ENCODE data around the gene PAPOLB.

The PAPOLB gene

DNA sequence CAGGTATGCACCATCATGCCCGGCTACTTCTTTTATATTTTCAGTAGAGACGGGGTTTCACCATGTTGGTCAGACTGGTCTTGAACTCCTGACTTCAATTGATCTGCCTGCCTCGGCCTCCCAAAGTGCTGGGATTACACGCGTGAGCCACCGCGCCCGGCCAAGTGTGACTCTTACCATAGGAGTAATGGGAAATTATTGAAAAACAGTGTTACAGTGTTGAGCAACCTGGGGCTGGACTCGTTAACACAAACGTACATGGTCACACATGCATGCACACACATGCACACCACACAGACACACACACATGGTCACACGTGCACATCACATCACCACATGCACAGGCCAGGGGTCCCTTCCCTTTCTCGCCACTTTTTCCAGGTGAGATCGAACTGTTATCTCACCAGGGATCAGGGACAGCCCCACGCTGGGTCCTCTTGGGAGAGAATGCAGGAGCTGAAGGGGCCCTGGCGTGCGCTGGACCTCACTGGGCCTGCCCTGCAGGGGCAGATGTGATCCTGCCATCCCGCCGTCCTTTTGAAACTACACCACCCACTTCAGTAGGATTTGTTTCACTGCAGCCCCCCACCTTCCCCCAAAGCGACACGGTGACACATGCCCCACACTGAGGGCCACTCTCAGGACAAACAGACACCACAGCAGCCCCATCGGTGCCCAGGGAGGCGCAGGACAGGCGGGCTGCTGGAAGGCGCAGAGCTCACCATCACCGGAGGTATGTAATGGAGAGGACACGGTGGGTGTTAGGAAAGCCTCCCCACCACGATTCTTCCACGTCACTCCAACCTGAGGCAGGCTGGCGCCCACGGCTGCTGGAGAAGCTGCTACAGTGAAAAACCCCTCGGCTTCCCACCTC, 11.5 kb upstream of the PAPOLB start:
- Histone ChIP-seq H3K4me3 (ENCODE audit: low read length) (no peak overlapping the region), H3K36me3 (ENCODE audit: control insufficient read depth, insufficient read depth, low read length) (no peaks in the 10 kb centered on the region), H3K4me1 (ENCODE audit: control insufficient read depth, insufficient read depth, low read length) (no peaks in the 10 kb centered on the region), H3K9me3 (ENCODE audit: control insufficient read depth, low read length) (no peaks in the 10 kb centered on the region), H3K9ac (ENCODE audit: low read length) (no peak overlapping the region), H3K27me3 (ENCODE audit: control insufficient read depth, insufficient read depth, low read length) (no peaks in the 10 kb centered on the region)

DNA sequence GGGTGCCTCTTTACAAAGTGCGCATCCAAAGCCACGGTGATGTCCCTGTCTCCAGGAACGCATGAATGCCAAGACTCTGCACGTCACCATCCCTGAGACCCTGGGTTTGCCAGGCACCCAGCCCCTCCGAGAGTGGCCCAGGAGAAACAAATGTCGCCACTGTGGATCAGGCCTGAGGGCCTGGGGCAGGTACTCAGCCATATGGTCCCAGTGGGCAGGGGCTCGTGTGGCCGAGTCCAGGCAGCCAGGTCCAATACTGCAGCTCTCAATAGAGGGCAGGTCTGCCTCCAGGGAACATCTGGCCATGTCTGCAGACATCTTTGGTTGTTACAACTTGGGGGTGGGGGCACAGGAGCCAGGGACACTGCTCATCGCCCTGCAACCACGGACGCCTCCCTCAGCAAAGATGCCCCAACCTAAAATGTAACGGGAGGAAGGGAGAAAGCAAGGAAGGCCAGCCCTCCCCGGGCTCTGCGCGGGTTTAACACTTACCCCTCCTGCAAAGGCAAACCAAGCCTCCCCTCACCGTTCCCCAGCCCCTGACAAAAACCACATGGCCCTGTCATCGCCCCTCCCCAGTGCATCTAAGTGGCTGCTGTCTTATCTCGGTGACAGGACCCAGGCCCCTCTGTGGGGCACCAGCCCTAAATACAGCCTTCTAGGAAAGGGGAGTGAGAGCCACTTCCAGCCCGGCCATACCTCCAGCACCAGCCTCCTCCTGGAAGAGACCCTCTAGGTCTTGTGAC, 10.3 kb upstream of the PAPOLB start:
- no peak overlapping the region for H3K9ac ChIP-seq (ENCODE audit: low read length)
- H3K4me3 ChIP-seq (ENCODE audit: low read length): no peak overlapping the region

DNA sequence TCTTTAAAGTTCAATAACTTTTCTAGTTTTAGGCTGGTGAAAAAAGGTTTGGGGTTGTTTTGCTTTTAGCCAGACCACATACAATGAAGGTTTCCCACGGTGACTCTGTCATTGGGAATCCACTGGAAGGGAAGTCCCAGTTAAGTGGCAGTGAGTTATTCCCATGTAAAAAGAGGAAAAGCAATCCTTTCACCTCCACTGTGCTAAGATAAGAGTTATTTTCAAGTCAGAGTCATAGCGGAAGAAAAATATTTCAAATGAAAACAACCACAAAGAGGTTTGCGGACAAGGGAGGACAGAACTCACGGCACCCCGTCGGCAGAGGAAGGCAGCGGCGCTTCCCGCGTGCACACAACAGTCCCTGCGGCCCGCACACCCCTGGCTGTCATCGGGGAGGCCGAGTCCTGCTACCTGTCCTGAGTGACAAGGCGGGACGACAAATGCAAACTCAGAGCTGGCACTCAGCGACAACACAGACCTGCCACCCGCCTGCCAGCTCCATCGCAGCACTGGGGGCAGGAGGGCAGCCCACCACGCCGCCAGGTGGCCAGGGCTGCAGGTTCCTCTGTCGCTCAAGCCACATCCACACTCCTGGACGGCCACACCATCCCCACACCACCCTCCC, 9.3 kb upstream of the PAPOLB start:
- no peaks in the 10 kb centered on the region for H3K27me3 ChIP-seq (ENCODE audit: control insufficient read depth, insufficient read depth, low read length)

More for the DNA sequence above, 10.3 kb upstream of the PAPOLB start:
- H3K36me3 ChIP-seq (ENCODE audit: control insufficient read depth, insufficient read depth, low read length): no peaks in the 10 kb centered on the region
- H3K4me1 ChIP-seq (ENCODE audit: control insufficient read depth, insufficient read depth, low read length): no peaks in the 10 kb centered on the region
- no peaks in the 10 kb centered on the region for H3K27me3 ChIP-seq (ENCODE audit: control insufficient read depth, insufficient read depth, low read length)
- H3K9me3 ChIP-seq (ENCODE audit: control insufficient read depth, low read length): no peaks in the 10 kb centered on the region

DNA sequence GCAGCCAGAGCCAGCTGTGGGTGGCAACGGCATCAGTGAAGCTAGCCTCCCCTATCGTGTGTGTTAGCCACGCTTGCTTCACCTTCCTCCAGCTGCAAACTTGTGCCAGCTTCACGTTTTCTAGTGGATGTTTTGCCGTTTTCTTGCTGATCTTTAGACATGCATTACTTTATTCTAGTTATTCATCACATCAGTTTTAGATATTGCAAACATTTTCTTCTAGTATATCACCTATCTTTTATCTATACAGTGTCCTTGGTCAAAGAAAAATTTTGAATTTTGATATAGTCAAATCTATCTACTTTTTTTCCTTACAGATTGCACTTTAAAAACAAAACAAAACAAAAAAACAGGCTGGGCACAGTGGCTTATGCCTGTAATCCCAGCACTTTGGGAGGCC, 6.7 kb upstream of the PAPOLB start:
- Histone ChIP-seq H3K36me3 (ENCODE audit: control insufficient read depth, insufficient read depth, low read length) (no peaks in the 10 kb centered on the region), H3K4me3 (ENCODE audit: low read length) (no peak overlapping the region), H3K9me3 (ENCODE audit: control insufficient read depth, low read length) (no peaks in the 10 kb centered on the region), H3K4me1 (ENCODE audit: control insufficient read depth, insufficient read depth, low read length) (no peaks in the 10 kb centered on the region), H3K27me3 (ENCODE audit: control insufficient read depth, insufficient read depth, low read length) (no peaks in the 10 kb centered on the region), H3K9ac (ENCODE audit: low read length) (no peak overlapping the region)

More for the DNA sequence above, 9.3 kb upstream of the PAPOLB start:
- Histone ChIP-seq H3K9ac (ENCODE audit: low read length) (no peak overlapping the region), H3K9me3 (ENCODE audit: control insufficient read depth, low read length) (no peaks in the 10 kb centered on the region), H3K4me3 (ENCODE audit: low read length) (no peak overlapping the region), H3K4me1 (ENCODE audit: control insufficient read depth, insufficient read depth, low read length) (no peaks in the 10 kb centered on the region), H3K36me3 (ENCODE audit: control insufficient read depth, insufficient read depth, low read length) (no peaks in the 10 kb centered on the region)

DNA sequence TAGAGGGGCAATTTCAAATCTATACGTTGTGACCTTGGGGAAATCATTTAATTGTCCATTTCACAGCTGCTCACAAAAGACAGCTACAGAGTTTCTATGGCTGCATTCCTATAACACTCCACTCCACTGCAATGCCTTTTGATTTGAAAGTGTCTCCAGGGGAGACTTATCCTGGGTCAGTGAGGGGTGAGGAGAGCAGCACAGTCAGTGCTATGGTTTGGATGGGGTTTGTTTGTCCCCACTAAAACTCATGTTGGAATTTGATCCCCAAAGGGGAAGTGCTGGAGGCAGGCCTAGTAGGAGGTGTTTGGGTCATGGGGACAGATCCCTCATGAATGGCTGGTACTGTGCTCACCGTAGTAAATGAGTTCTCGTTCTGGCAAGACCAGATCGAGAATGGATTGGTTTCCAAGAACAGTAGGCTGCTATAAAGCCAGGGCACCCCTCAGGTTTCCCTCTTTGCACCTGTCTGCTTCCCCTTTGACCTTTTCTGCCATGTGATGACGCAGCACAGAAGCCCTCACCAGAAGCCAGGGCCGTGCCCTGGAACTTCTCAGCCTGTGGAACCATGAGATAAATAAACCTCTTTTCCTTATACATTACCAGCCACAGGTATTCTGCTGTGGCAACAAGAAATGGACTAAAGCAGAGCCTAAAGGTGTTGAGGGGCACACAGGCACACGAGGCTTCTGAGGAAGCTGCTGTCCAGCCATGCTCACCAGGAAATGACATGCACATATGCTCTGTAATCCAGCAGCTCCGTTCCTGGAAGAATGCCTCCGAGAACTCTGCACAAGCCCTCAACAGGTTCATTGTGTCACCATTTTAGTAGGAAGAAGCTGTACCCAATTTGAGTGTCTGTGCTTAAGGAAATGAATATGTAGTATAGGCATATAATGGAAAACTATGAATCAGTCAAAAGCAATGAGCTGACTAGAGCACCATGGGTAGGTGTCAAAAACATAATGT, 5.0 kb upstream of the PAPOLB start:
- H3K36me3 ChIP-seq (ENCODE audit: control insufficient read depth, insufficient read depth, low read length): no peaks in the 10 kb centered on the region
- no peaks in the 10 kb centered on the region for H3K4me1 ChIP-seq (ENCODE audit: control insufficient read depth, insufficient read depth, low read length)
- H3K27me3 ChIP-seq (ENCODE audit: control insufficient read depth, insufficient read depth, low read length): peaks cover 5% of the 10 kb centered on the region
- H3K9ac ChIP-seq (ENCODE audit: low read length): no peak overlapping the region
- no peak overlapping the region for H3K4me3 ChIP-seq (ENCODE audit: low read length)
- H3K9me3 ChIP-seq (ENCODE audit: control insufficient read depth, low read length): no peaks in the 10 kb centered on the region

DNA sequence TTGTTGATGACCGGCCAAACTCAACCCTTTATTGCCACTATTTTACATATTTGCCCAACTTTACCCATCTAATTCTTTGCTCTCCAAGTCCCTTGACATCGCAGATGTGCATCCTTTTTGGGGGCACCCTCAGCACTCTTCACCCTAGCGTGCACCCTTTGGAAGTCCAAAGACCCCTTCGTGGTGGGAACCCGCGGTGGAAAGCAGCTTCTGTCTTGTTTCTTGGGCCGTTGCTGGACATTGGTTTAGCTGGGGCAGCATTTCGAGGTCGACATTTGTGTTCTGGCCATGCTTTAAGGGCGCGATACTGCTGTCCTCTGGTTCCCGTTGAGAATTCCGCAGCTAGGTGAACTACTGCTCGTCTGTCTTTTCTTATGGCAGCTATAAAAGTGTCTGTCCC, 326 bp upstream of the PAPOLB start:
- Histone ChIP-seq H3K4me3 (ENCODE audit: low read length) (no peak overlapping the region), H3K4me1 (ENCODE audit: control insufficient read depth, insufficient read depth, low read length) (no peaks in the 10 kb centered on the region), H3K9ac (ENCODE audit: low read length) (no peak overlapping the region), H3K9me3 (ENCODE audit: control insufficient read depth, low read length) (no peaks in the 10 kb centered on the region), H3K27me3 (ENCODE audit: control insufficient read depth, insufficient read depth, low read length) (peaks cover 14% of the 10 kb centered on the region), H3K36me3 (ENCODE audit: control insufficient read depth, insufficient read depth, low read length) (no peaks in the 10 kb centered on the region)

DNA sequence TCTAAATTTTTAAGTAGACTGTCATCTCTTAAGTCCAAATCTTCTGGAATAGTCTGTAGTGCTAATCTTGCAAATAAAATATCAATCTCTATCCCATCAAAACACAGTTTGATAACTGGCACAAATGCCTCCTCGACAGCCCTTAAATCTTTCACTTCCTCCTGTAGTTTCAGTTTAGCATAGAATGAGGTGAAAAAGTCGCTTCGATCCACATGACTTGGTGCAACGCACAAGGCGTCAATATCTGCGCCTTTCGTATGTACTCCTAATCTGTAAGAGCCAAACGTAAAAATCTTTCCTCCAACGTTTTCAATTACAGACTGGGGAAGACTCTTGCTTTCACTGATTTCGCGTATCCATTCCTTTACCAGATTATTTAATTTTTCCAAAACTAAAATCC, 603 bp downstream of the PAPOLB start:
- H3K9ac ChIP-seq (ENCODE audit: low read length): no peak overlapping the region
- no peaks in the 10 kb centered on the region for H3K36me3 ChIP-seq (ENCODE audit: control insufficient read depth, insufficient read depth, low read length)
- H3K4me3 ChIP-seq (ENCODE audit: low read length): no peak overlapping the region
- no peaks in the 10 kb centered on the region for H3K4me1 ChIP-seq (ENCODE audit: control insufficient read depth, insufficient read depth, low read length)
- H3K27me3 ChIP-seq (ENCODE audit: control insufficient read depth, insufficient read depth, low read length): peaks cover 14% of the 10 kb centered on the region
- H3K9me3 ChIP-seq (ENCODE audit: control insufficient read depth, low read length): no peaks in the 10 kb centered on the region

DNA sequence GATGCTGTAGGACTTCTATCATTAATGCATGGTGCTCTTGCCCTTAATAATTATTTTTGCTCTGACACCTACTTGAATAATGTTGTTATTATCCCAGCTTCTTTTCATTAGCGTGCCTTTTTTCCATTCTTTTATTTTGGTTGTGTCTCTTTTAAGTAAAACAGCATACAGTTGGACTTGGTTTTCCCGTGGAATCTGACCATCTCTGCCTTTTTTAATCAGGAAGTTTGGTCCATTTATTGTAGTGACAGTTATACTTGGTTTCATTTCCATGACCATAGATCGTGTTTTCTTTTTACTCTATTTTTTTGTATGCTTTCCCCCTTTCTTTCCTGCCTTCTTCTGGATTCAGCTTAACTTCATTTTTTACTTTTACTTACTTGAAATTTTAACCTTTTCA, 4.6 kb downstream of the PAPOLB start:
- Histone ChIP-seq H3K9me3 (ENCODE audit: control insufficient read depth, low read length) (no peaks in the 10 kb centered on the region), H3K4me1 (ENCODE audit: control insufficient read depth, insufficient read depth, low read length) (no peaks in the 10 kb centered on the region), H3K4me3 (ENCODE audit: low read length) (no peak overlapping the region), H3K36me3 (ENCODE audit: control insufficient read depth, insufficient read depth, low read length) (no peaks in the 10 kb centered on the region), H3K27me3 (ENCODE audit: control insufficient read depth, insufficient read depth, low read length) (peaks cover 13% of the 10 kb centered on the region), H3K9ac (ENCODE audit: low read length) (no peak overlapping the region)

DNA sequence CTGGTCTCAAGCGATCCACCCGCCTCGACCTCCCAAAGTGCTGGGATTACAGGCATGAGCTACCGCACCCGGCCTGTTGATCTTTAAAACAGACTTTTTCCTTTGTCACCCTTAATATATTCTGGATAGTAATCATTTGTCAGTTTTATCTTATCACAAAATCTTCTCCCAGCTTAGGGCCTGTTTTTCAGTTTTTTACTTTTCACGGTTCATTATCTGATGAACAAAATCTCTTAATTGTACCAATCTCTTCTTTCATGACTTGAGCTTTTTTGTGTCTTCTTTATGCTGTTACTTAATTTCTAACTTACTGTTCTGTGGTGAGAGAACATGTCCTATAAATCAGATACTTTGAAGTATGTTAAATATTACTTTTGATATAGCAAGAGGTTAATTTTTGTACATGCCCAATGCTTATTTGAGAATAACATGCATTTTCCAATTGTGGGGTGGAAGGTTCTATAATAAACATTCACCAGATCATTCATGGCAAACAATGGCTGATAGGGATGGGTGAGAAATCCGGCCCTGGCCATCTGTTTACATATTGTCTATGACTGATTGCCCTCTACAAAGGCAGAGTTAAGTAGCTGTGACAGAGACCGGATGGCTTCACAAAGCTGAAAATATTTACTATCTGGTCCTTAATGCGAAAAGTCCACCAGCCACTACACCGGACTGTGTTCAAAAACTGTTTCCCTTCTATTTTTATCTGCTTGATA, 5.3 kb downstream of the PAPOLB start:
- no peaks in the 10 kb centered on the region for H3K36me3 ChIP-seq (ENCODE audit: control insufficient read depth, insufficient read depth, low read length)
- no peaks in the 10 kb centered on the region for H3K4me1 ChIP-seq (ENCODE audit: control insufficient read depth, insufficient read depth, low read length)
- no peaks in the 10 kb centered on the region for H3K9me3 ChIP-seq (ENCODE audit: control insufficient read depth, low read length)
- H3K9ac ChIP-seq (ENCODE audit: low read length): no peak overlapping the region
- no peak overlapping the region for H3K4me3 ChIP-seq (ENCODE audit: low read length)
- H3K27me3 ChIP-seq (ENCODE audit: control insufficient read depth, insufficient read depth, low read length): peaks cover 6% of the 10 kb centered on the region

DNA sequence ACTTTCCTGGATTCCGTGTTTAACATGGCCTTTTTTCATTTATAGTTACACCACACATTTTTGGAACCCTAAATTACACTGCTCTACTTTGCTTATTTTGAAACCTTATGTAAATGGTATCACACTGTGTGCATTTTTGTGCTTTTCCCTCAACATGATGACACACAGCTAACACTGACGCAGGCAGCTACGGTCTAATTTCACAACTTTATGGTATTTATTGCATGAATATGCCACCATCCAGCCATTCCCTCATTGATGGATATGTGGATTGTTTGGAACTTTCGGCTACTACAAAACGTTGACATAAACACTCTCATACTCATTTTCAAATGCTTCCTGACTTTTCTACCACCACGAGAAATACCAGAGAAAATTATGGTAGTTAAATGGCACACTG, 6.9 kb downstream of the PAPOLB start:
- no peaks in the 10 kb centered on the region for H3K27me3 ChIP-seq (ENCODE audit: control insufficient read depth, insufficient read depth, low read length)
- H3K36me3 ChIP-seq (ENCODE audit: control insufficient read depth, insufficient read depth, low read length): no peaks in the 10 kb centered on the region
- H3K9me3 ChIP-seq (ENCODE audit: control insufficient read depth, low read length): no peaks in the 10 kb centered on the region
- no peaks in the 10 kb centered on the region for H3K4me1 ChIP-seq (ENCODE audit: control insufficient read depth, insufficient read depth, low read length)
- no peak overlapping the region for H3K9ac ChIP-seq (ENCODE audit: low read length)
- no peak overlapping the region for H3K4me3 ChIP-seq (ENCODE audit: low read length)

Data from mucosa of stomach (tissue), 1 donor.